ENCODE results near the gene SPP1. TPM values are rescaled to one million over a fixed set of nuclear protein-coding genes. Genes with fewer than 3 reads are reported as not detected.

Gene SPP1
- polyA plus RNA-seq, 1 of the 3 experiments (the other 2 are of a cell fraction): 0.82 TPM

DNA sequence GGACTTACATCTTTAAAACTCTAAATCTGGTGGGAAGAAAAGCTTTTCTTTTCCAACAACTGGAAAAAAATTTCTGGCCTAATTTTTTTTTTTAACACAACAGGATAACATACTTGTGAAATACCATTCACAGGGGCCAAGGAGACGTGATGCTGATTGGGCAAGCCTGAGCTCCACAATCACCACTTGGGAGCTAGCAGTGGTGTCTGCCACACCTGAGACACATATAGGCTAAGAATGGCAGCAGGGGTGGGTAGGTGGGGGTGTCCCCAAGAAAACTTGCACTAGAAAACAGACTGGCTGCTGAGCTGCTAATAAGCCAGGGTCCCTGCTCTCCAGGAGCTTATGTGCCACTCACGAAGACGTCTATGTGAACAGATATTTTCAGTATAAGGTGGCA, 26.4 kb downstream of the SPP1 start:
- WGBS (ENCODE audit: low lambda C conversion rate): 82% methylated on average over 3 of the region's 3 CpGs
- H3F3A ChIP-seq (replicated peaks; ENCODE audit: insufficient read depth): peaks cover 3% of the 10 kb centered on the region
- peaks cover 0 to 1% of the 10 kb centered on the region in 2 experiments; a peak in 1 of 4 replicates for H3K4me1 ChIP-seq (ENCODE audit: control insufficient read depth in 1 of 2, insufficient read depth in 2 of 2, low read depth in 1 of 2, low read length in 1 of 2)
- H3K9me2 ChIP-seq: no peaks in the 10 kb centered on the region
- ChIA-PET CTCF (interaction anchor here (1.1 to 2.0 kb wide), 3 partner anchors 16 to 210 kb away, joined by 3 to 10 read pairs (median 7); no protein-coding TSS in a partner anchor), POLR2A (no interaction called here)
- no peak overlapping the region for H2AFZ ChIP-seq (ENCODE audit: low read depth)
- no peak overlapping the region for H3K9ac ChIP-seq
- no peaks in the 10 kb centered on the region for H3K79me2 ChIP-seq (ENCODE audit: insufficient read depth)
- DNase-seq: no peak
- H3K4me3 ChIP-seq (ENCODE audit: low read depth in 2 of 2, low read length in 1 of 2): no peak overlapping the region
- H4K20me1 ChIP-seq (ENCODE audit: insufficient read depth): no peaks in the 10 kb centered on the region
- no peaks in the 10 kb centered on the region for H3K36me3 ChIP-seq (replicated peaks in 1 of 2; ENCODE audit: control insufficient read depth in 1 of 2, insufficient read depth in 2 of 2, low read length in 1 of 2)
- no peak for TF ChIP-seq EP300 (IDR thresholded peaks at IDR 0.05; ENCODE audit: borderline replicate concordance in 1 of 2, low read depth in 1 of 2, low read length in 1 of 2)
- no peak for TF ChIP-seq TCF12 (IDR thresholded peaks at IDR 0.05)
- TF ChIP-seq, protein P1, sequence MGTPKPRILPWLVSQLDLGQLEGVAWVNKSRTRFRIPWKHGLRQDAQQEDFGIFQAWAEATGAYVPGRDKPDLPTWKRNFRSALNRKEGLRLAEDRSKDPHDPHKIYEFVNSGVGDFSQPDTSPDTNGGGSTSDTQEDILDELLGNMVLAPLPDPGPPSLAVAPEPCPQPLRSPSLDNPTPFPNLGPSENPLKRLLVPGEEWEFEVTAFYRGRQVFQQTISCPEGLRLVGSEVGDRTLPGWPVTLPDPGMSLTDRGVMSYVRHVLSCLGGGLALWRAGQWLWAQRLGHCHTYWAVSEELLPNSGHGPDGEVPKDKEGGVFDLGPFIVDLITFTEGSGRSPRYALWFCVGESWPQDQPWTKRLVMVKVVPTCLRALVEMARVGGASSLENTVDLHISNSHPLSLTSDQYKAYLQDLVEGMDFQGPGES (IDR thresholded peaks at IDR 0.05; ENCODE audit: low read depth, low read length): no peak
- TF ChIP-seq RFX5 (IDR thresholded peaks at IDR 0.05; ENCODE audit: low read length): no peak
- no peak for TF ChIP-seq TEAD4 (IDR thresholded peaks at IDR 0.05; ENCODE audit: borderline replicate concordance, insufficient read depth)
- TF ChIP-seq CHD2 (IDR thresholded peaks at IDR 0.05; ENCODE audit: low read length, partially characterized antibody): no peak
- TF ChIP-seq, protein P2, sequence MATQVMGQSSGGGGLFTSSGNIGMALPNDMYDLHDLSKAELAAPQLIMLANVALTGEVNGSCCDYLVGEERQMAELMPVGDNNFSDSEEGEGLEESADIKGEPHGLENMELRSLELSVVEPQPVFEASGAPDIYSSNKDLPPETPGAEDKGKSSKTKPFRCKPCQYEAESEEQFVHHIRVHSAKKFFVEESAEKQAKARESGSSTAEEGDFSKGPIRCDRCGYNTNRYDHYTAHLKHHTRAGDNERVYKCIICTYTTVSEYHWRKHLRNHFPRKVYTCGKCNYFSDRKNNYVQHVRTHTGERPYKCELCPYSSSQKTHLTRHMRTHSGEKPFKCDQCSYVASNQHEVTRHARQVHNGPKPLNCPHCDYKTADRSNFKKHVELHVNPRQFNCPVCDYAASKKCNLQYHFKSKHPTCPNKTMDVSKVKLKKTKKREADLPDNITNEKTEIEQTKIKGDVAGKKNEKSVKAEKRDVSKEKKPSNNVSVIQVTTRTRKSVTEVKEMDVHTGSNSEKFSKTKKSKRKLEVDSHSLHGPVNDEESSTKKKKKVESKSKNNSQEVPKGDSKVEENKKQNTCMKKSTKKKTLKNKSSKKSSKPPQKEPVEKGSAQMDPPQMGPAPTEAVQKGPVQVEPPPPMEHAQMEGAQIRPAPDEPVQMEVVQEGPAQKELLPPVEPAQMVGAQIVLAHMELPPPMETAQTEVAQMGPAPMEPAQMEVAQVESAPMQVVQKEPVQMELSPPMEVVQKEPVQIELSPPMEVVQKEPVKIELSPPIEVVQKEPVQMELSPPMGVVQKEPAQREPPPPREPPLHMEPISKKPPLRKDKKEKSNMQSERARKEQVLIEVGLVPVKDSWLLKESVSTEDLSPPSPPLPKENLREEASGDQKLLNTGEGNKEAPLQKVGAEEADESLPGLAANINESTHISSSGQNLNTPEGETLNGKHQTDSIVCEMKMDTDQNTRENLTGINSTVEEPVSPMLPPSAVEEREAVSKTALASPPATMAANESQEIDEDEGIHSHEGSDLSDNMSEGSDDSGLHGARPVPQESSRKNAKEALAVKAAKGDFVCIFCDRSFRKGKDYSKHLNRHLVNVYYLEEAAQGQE (IDR thresholded peaks at IDR 0.05; ENCODE audit: low read depth, low read length): no peak
- TF ChIP-seq MXI1 (IDR thresholded peaks at IDR 0.05; ENCODE audit: low read depth, low read length): no peak
- TF ChIP-seq, protein P3, sequence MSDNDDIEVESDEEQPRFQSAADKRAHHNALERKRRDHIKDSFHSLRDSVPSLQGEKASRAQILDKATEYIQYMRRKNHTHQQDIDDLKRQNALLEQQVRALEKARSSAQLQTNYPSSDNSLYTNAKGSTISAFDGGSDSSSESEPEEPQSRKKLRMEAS (IDR thresholded peaks at IDR 0.05; ENCODE audit: low read depth): no peak
- no peak for TF ChIP-seq SMC3 (IDR thresholded peaks at IDR 0.05; ENCODE audit: low read depth, low read length)
- no peak for TF ChIP-seq GABPA (IDR thresholded peaks at IDR 0.05; ENCODE audit: low read depth)
- TF ChIP-seq SIN3A (IDR thresholded peaks at IDR 0.05; ENCODE audit: borderline replicate concordance, low read depth, low read length): no peak
- no peak for TF ChIP-seq NRF1 (IDR thresholded peaks at IDR 0.05; ENCODE audit: low read depth, low read length)
- no peak for TF ChIP-seq RAD21 (IDR thresholded peaks at IDR 0.05; ENCODE audit: low read length)
- no peak for TF ChIP-seq MEF2A (IDR thresholded peaks at IDR 0.05; ENCODE audit: borderline replicate concordance, low read depth)
- TF ChIP-seq JUND (IDR thresholded peaks at IDR 0.05): no peak
- no peak for TF ChIP-seq POLR2AphosphoS5 (IDR thresholded peaks at IDR 0.05; ENCODE audit: low read depth, low read length)
- no peaks in the 10 kb centered on the region for H3K27me3 ChIP-seq (ENCODE audit: insufficient read depth)
- no peaks in the 10 kb centered on the region for H3K9me3 ChIP-seq
- H3K4me2 ChIP-seq: no peak overlapping the region
- no peak overlapping the region for H3K27ac ChIP-seq (ENCODE audit: low read depth in 2 of 2, low read length in 1 of 2)

Data from SK-N-SH (cell line).